AG04450 (cell line): ENCODE measurements around the gene KCNK6. TPM values are rescaled to one million over a fixed set of nuclear protein-coding genes. Genes with fewer than 3 reads are reported as not detected.

Experiments
- CTCF ChIA-PET: fragments of 300-600, 350-600 bp; formaldehyde crosslinking; extraction: SDS; loops from one replicate; lab custom pipeline; 2022; ENCODE audit warnings: antibody characterized with exemption, inconsistent platforms; lab: Charles Lee
- POLR2A ChIA-PET: fragments of 350-600 bp; formaldehyde crosslinking; extraction: SDS; loops from one replicate; lab custom pipeline; 2021; ENCODE audit warnings: antibody characterized with exemption, inconsistent platforms; lab: Yijun Ruan, JAX
- DNase-seq: peaks from one replicate; pipeline ENCODE4 v3.0.0-alpha.2; 2011; ENCODE audit warnings: low read depth, low spot score
- H3K27ac ChIP-seq: one replicate; pipeline ENCODE4 v1.5.1; 2012; ENCODE audit warnings: low read depth, low read length, control low read depth
- H3K27me3 ChIP-seq: one replicate; pipeline ENCODE4 v1.6.0; 2012; ENCODE audit warnings: low read length; ENCODE audit not compliant: control insufficient read depth, insufficient read depth
- H3K4me3 ChIP-seq: 2 replicates; pipeline ENCODE4 v1.5.1; 2011; ENCODE audit warnings: mild to moderate bottlenecking, low read depth, low read length, control low read depth
- H3K9me3 ChIP-seq: 2 replicates; pipeline ENCODE4 v1.5.1; 2012; ENCODE audit warnings: low read length; ENCODE audit not compliant: control insufficient read depth, insufficient read depth
- polyA plus RNA-seq: library from polyadenylated mRNA; depleted of rRNA; stranded (reverse); fragments of >200 nt; gene quantifications from 2 replicates; pipeline ENCODE4 v1.2.3, GENCODE V29; 2011
- TF ChIP-seq, protein P1 (sequence below): IDR thresholded peaks from 2 replicates; pipeline ENCODE4 v1.5.1; 2011; ENCODE audit warnings: low read depth, low read length, control low read depth, inconsistent platforms

Gene KCNK6
- polyA plus RNA-seq, 1 experiment, result 2.6 TPM

- ChIA-PET CTCF (interaction anchor here (0.6 to 2.5 kb wide), 6 partner anchors 10 to 171 kb away, joined by 3 to 17 read pairs (median 4); partner anchors contain the start of gene CATSPERG), POLR2A (no interaction called here)
- no peak overlapping the region for H3K27ac ChIP-seq
- no peaks in the 10 kb centered on the region for H3K9me3 ChIP-seq
- no peak overlapping the region for H3K4me3 ChIP-seq
- H3K27me3 ChIP-seq, result no peaks in the 10 kb centered on the region
- TF ChIP-seq, protein P1, sequence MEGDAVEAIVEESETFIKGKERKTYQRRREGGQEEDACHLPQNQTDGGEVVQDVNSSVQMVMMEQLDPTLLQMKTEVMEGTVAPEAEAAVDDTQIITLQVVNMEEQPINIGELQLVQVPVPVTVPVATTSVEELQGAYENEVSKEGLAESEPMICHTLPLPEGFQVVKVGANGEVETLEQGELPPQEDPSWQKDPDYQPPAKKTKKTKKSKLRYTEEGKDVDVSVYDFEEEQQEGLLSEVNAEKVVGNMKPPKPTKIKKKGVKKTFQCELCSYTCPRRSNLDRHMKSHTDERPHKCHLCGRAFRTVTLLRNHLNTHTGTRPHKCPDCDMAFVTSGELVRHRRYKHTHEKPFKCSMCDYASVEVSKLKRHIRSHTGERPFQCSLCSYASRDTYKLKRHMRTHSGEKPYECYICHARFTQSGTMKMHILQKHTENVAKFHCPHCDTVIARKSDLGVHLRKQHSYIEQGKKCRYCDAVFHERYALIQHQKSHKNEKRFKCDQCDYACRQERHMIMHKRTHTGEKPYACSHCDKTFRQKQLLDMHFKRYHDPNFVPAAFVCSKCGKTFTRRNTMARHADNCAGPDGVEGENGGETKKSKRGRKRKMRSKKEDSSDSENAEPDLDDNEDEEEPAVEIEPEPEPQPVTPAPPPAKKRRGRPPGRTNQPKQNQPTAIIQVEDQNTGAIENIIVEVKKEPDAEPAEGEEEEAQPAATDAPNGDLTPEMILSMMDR, result no peak
- no peak for DNase-seq
These were observed 985 bp upstream of the KCNK6 start for GRCh38 chr19:38318660-38319059.

GRCh38 chr19:38320969-38321339 is 1.3 kb downstream of the KCNK6 start:
- POLR2A ChIA-PET, result interaction anchor here (0.5 kb wide), 1 partner anchor 9 kb away, joined by 3 read pairs; no protein-coding TSS in a partner anchor
- H3K27me3 ChIP-seq, result no peaks in the 10 kb centered on the region
- H3K27ac ChIP-seq, result no peak overlapping the region
- DNase-seq, result no peak
- H3K9me3 ChIP-seq, result no peaks in the 10 kb centered on the region
- CTCF ChIA-PET, result interaction anchor here (0.6 to 2.8 kb wide), 3 partner anchors 10 to 76 kb away, joined by 3 to 13 read pairs (median 4); no protein-coding TSS in a partner anchor
- TF ChIP-seq, protein P1, result no peak
- H3K4me3 ChIP-seq, result no peak overlapping the region

DNA sequence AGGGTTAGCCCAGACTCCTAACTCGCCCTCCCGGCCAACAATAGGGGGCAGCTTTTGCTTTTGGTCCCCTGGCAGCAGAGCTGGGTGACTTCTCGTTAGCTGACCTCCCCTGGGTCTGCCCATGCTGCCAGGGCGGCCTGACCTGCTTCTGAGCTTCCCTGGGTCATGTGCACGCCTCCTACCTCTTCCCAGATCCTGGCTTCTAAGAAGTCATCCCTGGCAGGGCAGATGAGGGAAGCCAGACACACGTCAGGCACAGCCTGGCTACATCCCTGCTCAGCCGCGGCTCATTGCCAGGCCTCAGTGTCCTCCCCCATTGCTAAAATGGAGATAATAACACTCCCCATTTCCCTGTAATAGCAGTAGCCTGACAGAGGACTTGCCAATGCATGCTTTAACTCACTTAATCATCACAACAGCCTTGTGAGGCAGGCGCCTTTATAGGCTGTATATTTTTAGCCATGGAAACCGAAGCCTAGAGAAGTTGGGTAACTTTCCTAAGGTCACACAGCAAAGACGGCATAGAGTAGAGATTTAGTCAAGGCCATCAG is 2.1 kb downstream of the KCNK6 start:
- TF ChIP-seq, protein P1, result no peak
- H3K27ac ChIP-seq, result no peak overlapping the region
- ChIA-PET POLR2A (no interaction called here), CTCF (interaction anchor here (2.8 kb wide), 1 partner anchor 77 kb away, joined by 13 read pairs; no protein-coding TSS in a partner anchor)
- no peaks in the 10 kb centered on the region for H3K27me3 ChIP-seq
- no peak overlapping the region for H3K4me3 ChIP-seq
- DNase-seq, result no peak
- no peaks in the 10 kb centered on the region for H3K9me3 ChIP-seq

DNA sequence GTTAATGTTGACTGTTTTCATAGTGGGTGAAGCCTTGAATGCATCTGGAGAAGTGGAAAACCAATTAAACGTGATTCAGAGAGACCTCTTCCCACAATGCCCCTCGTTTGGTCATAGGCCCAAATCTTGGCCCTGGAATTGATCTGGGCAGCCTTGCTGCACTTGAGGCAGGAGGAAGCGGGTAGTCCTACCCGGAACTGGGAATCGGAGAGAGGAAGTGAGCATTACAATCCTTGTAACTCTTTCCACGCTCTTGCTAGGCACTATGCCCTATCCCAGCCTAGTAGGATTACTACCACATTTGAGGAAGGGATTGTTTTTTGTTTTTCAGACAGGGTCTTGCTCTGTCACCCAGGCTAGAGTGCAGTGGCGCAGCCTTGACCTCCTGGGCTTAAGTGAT is 3.6 kb downstream of the KCNK6 start:
- TF ChIP-seq, protein P1, result no peak
- Histone ChIP-seq H3K4me3 (no peak overlapping the region), H3K27me3 (no peaks in the 10 kb centered on the region), H3K9me3 (no peaks in the 10 kb centered on the region), H3K27ac (no peak overlapping the region)
- CTCF ChIA-PET, result no interaction called here
- DNase-seq, result no peak
- POLR2A ChIA-PET, result no interaction called here

DNA sequence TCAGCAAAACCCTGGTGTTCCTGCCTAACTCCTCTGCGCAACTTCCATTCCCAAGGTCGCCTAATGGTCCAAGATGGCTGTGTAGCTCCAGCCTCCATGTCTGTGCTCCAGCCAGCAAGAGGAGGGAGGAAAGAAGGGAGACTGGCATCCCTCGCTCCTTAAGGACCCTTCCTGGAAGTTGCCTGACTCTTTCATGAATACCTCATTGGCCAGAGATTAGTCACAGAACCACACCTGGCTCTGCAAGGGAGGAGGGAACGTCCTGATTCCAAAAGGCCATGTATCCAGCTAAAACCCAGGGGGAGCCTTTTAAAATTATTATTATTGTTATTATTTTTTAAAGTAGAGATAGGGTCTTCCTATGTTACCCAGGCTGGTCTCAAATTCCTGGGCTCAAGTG is 4.8 kb downstream of the KCNK6 start:
- DNase-seq, result no peak
- H3K4me3 ChIP-seq, result no peak overlapping the region
- no peaks in the 10 kb centered on the region for H3K27me3 ChIP-seq
- CTCF ChIA-PET, result no interaction called here
- TF ChIP-seq, protein P1, result no peak
- POLR2A ChIA-PET, result no interaction called here
- no peaks in the 10 kb centered on the region for H3K9me3 ChIP-seq
- H3K27ac ChIP-seq, result no peak overlapping the region
